ENCODE results near the gene PHF20.
A peak's percentile ranks its signal among the peaks of the same experiment; 100 is the strongest.

Gene PHF20

GRCh38 chr20:35954200-35954906, 182.5 kb downstream of the PHF20 start, which contains the start of gene SCAND1:
Gene SCAND1, minus strand, starts transcription at chr20:35954502. Its CDS starts 218 bp downstream, at chr20:35954284.
- peak; percentile 99 for TF ChIP-seq CTCF (IDR thresholded peaks at IDR 0.05)

GRCh38 chr20:35954907-35955251, 183.1 kb downstream of the PHF20 start:
- TF ChIP-seq CTCF (IDR thresholded peaks at IDR 0.05), result no peak

- TF ChIP-seq CTCF (IDR thresholded peaks at IDR 0.05), result no peak
Measured at GRCh38 chr20:35956616-35957015, 184.8 kb downstream of the PHF20 start.

GRCh38 chr20:35963878-35964277, 192.1 kb downstream of the PHF20 start:
- no peak for TF ChIP-seq CTCF (IDR thresholded peaks at IDR 0.05)

- no peak for TF ChIP-seq CTCF (IDR thresholded peaks at IDR 0.05)
Measured at GRCh38 chr20:35967979-35968640, 196.3 kb downstream of the PHF20 start, which contains the start of gene CNBD2. Gene CNBD2, plus strand, starts transcription at chr20:35968590. Its CDS starts 173 bp downstream, at chr20:35968763.

- no peak for TF ChIP-seq CTCF (IDR thresholded peaks at IDR 0.05)
Measured at GRCh38 chr20:35968930-35969329, 197.1 kb downstream of the PHF20 start.

GRCh38 chr20:35971981-35972380, 200.2 kb downstream of the PHF20 start:
- TF ChIP-seq CTCF (IDR thresholded peaks at IDR 0.05), result no peak
